IMR-90 (cell line): ENCODE data around the gene TMEM43.

Source experiments
- CHD1 ChIP-seq: IDR thresholded peaks from 2 replicates; pipeline ENCODE4 v1.6.1; 2012; ENCODE audit warnings: low read depth, low read length, improper control_type of control experiment
- CTCF ChIP-seq: conservative IDR thresholded peaks from 2 replicates; pipeline ENCODE4 v1.5.1; 2012; ENCODE audit warnings: mild to moderate bottlenecking, low read depth, low read length, improper control_type of control experiment
- POLR2A ChIP-seq: IDR thresholded peaks from 2 replicates; pipeline ENCODE4 v1.6.1; 2012; ENCODE audit warnings: mild to moderate bottlenecking, low read depth, low read length

DNA sequence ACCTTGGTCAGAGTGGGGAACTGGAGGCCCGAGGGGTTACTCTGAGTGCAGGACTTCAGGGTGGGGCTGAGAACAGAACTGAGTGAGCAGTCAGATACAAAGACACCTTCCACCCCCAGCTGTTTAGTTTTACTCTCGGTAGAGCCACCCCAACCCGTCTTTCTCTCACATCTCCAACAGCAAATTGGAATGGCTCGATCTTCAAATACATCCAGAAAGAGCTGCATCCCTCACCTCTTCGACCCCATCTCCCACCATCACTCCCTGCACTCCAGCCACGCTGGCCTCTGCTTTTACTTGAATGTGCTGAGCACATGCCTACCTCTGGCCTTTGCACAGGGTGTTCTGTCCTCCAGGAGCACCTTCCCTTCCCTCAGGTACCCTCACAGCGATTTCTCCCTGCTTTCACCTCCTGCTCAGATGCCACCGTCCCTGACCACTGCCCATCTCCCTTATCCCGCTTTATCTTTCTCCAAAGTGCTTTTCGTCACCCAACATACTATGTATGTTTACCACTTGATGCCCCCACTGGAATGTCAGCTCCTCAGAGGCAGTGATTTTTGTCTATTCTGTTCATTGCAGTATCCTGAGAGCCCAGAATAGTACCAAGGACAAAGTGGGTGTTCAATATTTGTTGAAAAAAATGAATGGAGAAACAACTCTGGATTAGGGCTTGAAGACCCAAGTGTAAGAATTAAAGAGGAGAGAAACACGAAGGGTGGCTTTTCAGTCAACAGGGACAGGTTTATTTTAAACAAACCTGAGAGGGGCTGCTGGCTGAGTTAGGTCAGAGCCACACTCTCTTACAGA, 4.5 kb upstream of the TMEM43 start:
- TF ChIP-seq CTCF (no peak), POLR2A (no peak), CHD1 (no peak)
